Tibial artery (tissue), 4 donors: ENCODE measurements around the gene COPE.

ENCODE experiments used
- DNase-seq, 2 donors: peaks; one replicate each; pipeline ENCODE4 v3.0.0-alpha.2; 2019
- H3K27ac ChIP-seq, 2 donors: fragments of 200-600 bp; sonication (generic) in 1 of 2; 1 replicate in 1 of 2; 2 replicates in 1 of 2; pipeline ENCODE4 v1.5.1; 2018 to 2019; ENCODE audit warnings: mild to moderate bottlenecking in 1 of 2
- H3K27me3 ChIP-seq, 2 donors: fragments of 200-600 bp; sonication (generic) in 1 of 2; one replicate each; pipeline versions ENCODE4 v1.5.1 to v1.6.0; 2016 to 2019
- H3K36me3 ChIP-seq, 3 donors: fragments of 200-600 bp; sonication (generic) in 2 of 3; one replicate each; pipeline ENCODE4 v1.5.1; 2016 to 2019; ENCODE audit warnings: mild to moderate bottlenecking in 2 of 3
- H3K4me1 ChIP-seq, 4 donors: fragments of 200-600 bp; sonication (generic) in 2 of 4; 1 replicate in 3 of 4; 2 replicates in 1 of 4; pipeline ENCODE4 v1.5.1; 2016 to 2019
- H3K4me3 ChIP-seq, 2 donors: fragments of 200-600 bp; sonication (generic) in 1 of 2; 1 replicate in 1 of 2; 2 replicates in 1 of 2; pipeline ENCODE4 v1.5.1; 2018 to 2019; ENCODE audit warnings: mild to moderate bottlenecking in 2 of 2
- H3K9me3 ChIP-seq, 3 donors: fragments of 200-600 bp; sonication (generic) in 1 of 3; one replicate each; pipeline ENCODE4 v1.5.1; 2016 to 2019
- intact Hi-C: fragments of 100-400 bp; cut with DNase I; formaldehyde crosslinking; loops from one replicate; pipeline ENCODE4 v1.15.0; 2023; ENCODE audit warnings: low total_unique reads
- TF ChIP-seq, protein P1 (sequence below), 2 experiments: fragments of 200-600 bp in 1 of 2; fragments of 450-650 bp in 1 of 2; IDR thresholded peaks; one replicate each; pipeline ENCODE4 v1.5.1; 2017 to 2019; ENCODE audit warnings: antibody characterized with exemption in 2 of 2, mild to moderate bottlenecking in 1 of 2, moderate library complexity in 1 of 2

COPE gene

DNA sequence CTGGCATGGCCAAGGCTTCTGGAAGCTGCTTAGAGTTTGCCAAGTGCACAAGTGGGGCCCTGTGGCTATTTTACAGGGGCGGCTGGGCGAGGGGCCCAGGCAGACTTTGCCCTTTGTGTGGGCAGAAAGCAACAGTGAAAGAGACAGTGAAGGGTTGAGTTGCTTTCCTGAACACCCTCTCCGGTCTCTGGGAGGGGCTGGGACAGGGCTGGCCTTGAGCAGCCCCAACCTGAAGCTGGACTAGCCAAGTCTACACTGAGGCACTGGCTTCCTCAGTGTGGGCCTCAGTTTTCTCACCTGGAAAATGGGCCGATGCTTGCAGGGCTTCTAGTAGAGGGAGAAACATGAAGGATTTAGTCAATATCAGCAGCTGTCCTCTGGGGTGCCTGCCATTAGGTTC is 24.3 kb upstream of the COPE start:
- Histone ChIP-seq H3K9me3 (no peaks in the 10 kb centered on the region), H3K4me1 (peaks cover 0 to 20% (median 13%) of the 10 kb centered on the region in 4 donors), H3K27me3 (no peaks in the 10 kb centered on the region), H3K27ac (no peak overlapping the region), H3K4me3 (no peak overlapping the region), H3K36me3 (peaks cover 0 to 2% (median 1%) of the 10 kb centered on the region in 3 donors)
- TF ChIP-seq, protein P1, sequence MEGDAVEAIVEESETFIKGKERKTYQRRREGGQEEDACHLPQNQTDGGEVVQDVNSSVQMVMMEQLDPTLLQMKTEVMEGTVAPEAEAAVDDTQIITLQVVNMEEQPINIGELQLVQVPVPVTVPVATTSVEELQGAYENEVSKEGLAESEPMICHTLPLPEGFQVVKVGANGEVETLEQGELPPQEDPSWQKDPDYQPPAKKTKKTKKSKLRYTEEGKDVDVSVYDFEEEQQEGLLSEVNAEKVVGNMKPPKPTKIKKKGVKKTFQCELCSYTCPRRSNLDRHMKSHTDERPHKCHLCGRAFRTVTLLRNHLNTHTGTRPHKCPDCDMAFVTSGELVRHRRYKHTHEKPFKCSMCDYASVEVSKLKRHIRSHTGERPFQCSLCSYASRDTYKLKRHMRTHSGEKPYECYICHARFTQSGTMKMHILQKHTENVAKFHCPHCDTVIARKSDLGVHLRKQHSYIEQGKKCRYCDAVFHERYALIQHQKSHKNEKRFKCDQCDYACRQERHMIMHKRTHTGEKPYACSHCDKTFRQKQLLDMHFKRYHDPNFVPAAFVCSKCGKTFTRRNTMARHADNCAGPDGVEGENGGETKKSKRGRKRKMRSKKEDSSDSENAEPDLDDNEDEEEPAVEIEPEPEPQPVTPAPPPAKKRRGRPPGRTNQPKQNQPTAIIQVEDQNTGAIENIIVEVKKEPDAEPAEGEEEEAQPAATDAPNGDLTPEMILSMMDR (IDR thresholded peaks at IDR 0.05), result no peak
- intact Hi-C loops, result loop anchor here (10.0 kb wide), 1 partner anchor 1721 kb away; the partner anchor contains the start of gene ZNF626
- no peak for DNase-seq

DNA sequence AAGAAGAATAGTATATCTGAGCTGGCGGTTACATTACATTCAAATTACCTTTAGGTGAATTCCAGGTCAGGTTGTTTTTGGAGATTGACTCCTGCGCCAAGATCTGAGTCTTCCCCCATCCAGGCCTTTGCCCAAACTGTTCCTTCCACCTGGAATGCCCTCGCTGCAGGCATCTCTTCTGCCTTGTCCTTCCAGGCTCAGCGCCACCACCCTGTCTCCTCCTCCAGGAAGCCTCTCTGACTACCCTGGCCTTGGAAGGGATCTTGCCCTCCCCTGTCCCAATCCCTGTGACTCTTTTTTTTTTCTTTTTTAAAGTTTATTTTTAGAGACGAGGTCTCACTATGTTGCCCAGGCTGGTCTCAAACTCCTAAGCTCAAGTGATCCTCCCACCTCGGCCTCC is 23.5 kb upstream of the COPE start:
- intact Hi-C loops, result loop anchor here (10.0 kb wide), 1 partner anchor 1722 kb away; the partner anchor contains the start of gene ZNF626
- Histone ChIP-seq H3K27ac (no peak overlapping the region), H3K9me3 (no peaks in the 10 kb centered on the region), H3K4me3 (no peak overlapping the region), H3K36me3 (peaks cover 0 to 10% (median 9%) of the 10 kb centered on the region in 3 donors), H3K4me1 (peaks cover 0 to 20% (median 13%) of the 10 kb centered on the region in 4 donors), H3K27me3 (no peaks in the 10 kb centered on the region)
- TF ChIP-seq, protein P1 (IDR thresholded peaks at IDR 0.05), result no peak
- DNase-seq, result no peak

DNA sequence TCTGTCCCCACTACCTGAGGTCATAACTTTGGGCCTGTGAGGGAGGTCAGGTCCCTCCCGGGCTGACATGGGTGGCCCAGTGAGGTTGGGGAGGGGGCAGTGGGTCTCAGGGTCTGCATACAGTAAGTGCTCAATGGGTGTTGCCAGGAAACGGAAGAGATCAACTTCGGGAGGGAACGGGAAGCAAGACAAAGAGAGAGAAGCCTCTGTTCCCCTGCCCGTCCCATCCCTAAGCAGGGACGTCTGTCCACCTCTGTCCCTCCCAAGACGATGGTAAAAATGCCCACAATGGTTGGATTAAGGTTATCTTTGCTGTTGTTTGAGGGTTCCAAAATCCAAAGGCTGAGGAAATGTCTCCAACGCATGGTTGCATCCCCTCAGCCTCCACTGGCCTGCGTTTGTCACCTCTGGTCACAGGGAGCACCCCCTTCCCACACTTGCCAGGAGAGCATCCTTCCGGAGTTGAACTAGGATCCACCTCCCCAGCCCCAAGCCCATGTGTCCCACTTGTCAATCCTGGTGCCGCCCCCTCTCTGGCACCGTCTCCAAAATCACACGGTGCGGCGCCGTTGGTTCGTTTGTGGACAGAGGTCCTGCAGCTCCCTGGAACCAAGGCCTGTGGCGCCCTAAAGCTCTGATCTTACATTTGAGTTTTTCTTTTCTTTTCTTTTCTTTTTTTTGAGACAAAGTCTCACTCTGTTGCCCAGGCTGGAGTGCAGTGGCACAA is 22.6 kb upstream of the COPE start:
- H3K36me3 ChIP-seq, result peaks cover 0 to 17% (median 10%) of the 10 kb centered on the region in 3 donors
- H3K4me1 ChIP-seq, result peaks cover 0 to 20% (median 13%) of the 10 kb centered on the region in 4 donors
- no peaks in the 10 kb centered on the region for H3K9me3 ChIP-seq
- no peak for DNase-seq
- TF ChIP-seq, protein P1 (IDR thresholded peaks at IDR 0.05), result no peak
- H3K27me3 ChIP-seq, result no peaks in the 10 kb centered on the region
- H3K4me3 ChIP-seq, result peak overlapping the region; percentile 73 to 95
- peak overlapping the region in 1 of 2 donors; percentile 39 for H3K27ac ChIP-seq
- intact Hi-C loops, result loop anchor here (10.0 kb wide), 1 partner anchor 1723 kb away; the partner anchor contains the start of gene ZNF626

DNA sequence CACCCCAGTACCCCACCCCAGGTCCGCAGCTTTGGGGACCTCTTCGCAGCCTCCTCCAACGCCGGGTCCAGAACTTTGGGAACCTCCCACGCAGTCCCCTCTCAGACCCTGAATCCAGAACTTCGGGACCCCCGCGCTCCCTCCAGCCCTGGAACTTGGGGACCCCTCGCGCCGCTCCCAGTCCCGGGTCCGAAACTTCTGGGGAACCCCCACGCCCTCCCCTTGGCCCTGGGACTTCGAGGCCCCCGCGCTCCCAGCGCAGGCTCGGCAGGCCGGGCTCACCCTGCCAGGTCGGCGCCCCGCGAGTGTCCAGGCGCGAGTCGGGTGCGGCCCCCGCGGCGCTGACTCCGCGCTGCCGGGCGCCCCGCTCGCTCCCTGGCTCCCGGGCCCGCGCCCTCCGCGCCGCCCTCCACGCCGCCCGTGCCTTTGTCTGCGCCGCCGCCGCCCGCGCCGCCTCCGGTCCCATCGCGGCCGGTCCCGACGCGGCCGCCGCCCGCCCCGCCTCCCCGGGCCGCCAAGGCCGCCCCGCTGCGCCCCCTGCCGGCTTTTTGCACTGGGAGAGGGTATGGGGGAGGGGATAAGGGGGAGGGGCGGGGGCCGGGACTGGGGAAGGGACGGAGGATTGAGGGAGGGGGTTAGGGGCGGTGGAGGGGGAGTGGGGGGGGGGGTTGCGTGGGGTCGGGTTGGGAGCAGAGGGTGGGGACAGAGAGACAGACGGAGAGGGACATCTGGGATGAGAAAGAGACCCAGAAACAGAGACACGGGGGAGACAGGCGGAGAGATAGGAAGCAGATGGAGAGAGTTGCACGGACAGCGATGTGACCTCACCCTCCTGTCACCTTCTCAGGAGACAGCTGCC is 21.8 kb upstream of the COPE start, which contains the start of gene HOMER3:
TSS of gene HOMER3 (minus strand) at position 449 of the 859 bp plus-strand sequence. CDS start 2,235 bp downstream, outside the sequence.
- DNase-seq, result peak; percentile 74 to 87
- H3K27ac ChIP-seq, result peak within 1 kb of the TSS; percentile 73 to 78
- intact Hi-C loops, result loop anchor here (10.0 kb wide), 1 partner anchor 1724 kb away; the partner anchor contains the start of gene ZNF626
- peaks cover 0 to 17% (median 10%) of the 10 kb centered on the region in 3 donors for H3K36me3 ChIP-seq
- H3K4me1 ChIP-seq, result peaks cover 0 to 20% (median 13%) of the 10 kb centered on the region in 4 donors
- H3K9me3 ChIP-seq, result no peaks in the 10 kb centered on the region
- peak within 1 kb of the TSS; percentile 73 to 95 for H3K4me3 ChIP-seq
- TF ChIP-seq, protein P1 (IDR thresholded peaks at IDR 0.05), result peak; percentile 35 to 42
- no peaks in the 10 kb centered on the region for H3K27me3 ChIP-seq
